ENCODE data around the gene SPINK8. TPM values are rescaled to one million over a fixed set of nuclear protein-coding genes. Genes with fewer than 3 reads are reported as not detected.

The SPINK8 gene
- total and polyA plus RNA-seq, 8 donors, result not detected

DNA sequence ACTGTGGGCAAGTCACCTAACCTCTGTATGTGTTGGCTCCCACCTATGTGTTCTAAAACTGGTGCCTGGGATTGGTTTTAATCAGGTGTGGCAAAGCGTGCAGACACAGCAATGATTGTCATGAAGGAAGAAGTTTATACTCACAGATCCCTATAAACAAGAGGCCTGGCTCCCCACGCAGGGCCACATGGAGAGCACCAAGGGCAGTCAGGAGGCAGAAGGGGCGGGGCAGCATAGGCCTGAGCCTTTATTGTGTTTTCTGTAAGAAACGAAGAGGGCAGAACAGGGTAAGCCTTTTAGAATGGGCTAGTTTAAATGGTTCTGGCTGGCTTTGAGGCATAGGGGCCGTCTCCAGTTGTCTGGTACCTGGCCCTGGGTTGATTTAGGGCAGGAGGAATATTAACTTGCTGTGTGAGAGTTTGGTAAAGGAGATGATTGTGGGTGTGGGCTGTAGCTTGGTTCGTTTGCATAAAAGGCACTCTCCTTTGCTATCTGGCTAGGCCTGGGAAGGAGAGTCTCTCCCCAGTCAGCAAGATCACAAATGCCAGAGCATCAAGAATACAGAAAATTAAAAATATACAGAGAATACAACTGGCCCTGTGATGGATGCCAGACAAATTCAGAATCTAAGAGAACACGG is 36.4 kb upstream of the SPINK8 start:
- ATAC-seq (no peak), DNase-seq (peak in 1 of 6 donors; percentile 40), FAIRE-seq (no peak)
- Histone ChIP-seq H3K4me3 (no peak overlapping the region), H3K4me1 (peaks cover 8 to 39% (median 13%) of the 10 kb centered on the region in 3 donors), H3K27me3 (no peaks in the 10 kb centered on the region), H3K27ac (no peak overlapping the region), H3K9me3 (no peaks in the 10 kb centered on the region), H3K36me3 (no peaks in the 10 kb centered on the region)
- intact Hi-C loops (cut with DNase I), result no loop called here
- TF ChIP-seq, protein P1, sequence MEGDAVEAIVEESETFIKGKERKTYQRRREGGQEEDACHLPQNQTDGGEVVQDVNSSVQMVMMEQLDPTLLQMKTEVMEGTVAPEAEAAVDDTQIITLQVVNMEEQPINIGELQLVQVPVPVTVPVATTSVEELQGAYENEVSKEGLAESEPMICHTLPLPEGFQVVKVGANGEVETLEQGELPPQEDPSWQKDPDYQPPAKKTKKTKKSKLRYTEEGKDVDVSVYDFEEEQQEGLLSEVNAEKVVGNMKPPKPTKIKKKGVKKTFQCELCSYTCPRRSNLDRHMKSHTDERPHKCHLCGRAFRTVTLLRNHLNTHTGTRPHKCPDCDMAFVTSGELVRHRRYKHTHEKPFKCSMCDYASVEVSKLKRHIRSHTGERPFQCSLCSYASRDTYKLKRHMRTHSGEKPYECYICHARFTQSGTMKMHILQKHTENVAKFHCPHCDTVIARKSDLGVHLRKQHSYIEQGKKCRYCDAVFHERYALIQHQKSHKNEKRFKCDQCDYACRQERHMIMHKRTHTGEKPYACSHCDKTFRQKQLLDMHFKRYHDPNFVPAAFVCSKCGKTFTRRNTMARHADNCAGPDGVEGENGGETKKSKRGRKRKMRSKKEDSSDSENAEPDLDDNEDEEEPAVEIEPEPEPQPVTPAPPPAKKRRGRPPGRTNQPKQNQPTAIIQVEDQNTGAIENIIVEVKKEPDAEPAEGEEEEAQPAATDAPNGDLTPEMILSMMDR (IDR thresholded peaks at IDR 0.05), result no peak
- 48% methylated on average over 7 of the region's 7 CpGs for WGBS, 2 donors

DNA sequence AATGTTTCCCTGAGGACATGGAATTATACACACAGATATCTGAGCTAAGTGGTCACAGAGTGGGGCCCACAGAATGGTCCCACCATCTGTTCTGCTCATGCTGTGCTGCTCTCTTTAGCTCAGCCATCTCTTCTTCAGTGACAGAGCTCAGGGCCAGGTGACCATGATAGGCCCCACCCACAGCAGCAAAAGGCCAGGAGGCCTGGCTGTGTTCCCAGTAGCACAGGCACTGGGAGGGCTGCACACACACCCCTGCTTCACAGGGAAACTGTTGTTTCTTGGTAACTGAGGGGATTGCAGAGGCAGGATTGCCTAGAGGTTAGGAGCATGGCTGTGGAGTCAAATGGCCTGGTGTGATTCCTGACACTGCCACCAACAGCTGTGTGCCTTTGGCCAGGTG is 33.7 kb upstream of the SPINK8 start:
- Histone ChIP-seq H3K4me1 (peaks cover 5 to 27% (median 8%) of the 10 kb centered on the region in 3 donors), H3K27me3 (no peaks in the 10 kb centered on the region), H3K36me3 (no peaks in the 10 kb centered on the region), H3K9me3 (no peaks in the 10 kb centered on the region), H3K27ac (peak overlapping the region in 3 of 4 donors; percentile 6 to 58 (median 51)), H3K4me3 (no peak overlapping the region)
- FAIRE-seq (no peak), ATAC-seq (peak; percentile 48 to 81 (median 78)), DNase-seq (peak; percentile 64 to 87 (median 74))
- TF ChIP-seq, protein P1 (IDR thresholded peaks at IDR 0.05), result no peak
- intact Hi-C loops (cut with DNase I), result no loop called here

DNA sequence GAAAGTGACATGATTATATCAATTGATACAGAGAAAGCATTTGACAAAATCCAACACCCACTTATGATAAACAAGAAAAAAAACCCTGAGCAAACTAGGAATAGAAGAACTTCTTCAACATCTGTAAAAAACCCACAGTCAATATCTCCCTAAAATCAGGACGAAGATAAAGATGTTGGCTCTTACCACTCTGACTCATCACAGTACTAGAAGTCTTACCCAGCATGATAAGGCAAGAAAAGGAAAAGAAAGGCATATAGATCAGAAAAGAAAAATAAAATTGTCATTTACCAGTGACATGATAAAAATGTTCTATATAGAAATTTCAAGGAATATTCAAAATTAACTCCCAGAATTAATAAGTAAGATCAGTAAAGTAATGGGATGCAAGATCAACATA is 31.4 kb upstream of the SPINK8 start:
- Histone ChIP-seq H3K4me3 (no peak overlapping the region), H3K27ac (no peak overlapping the region), H3K4me1 (peaks cover 5 to 11% (median 8%) of the 10 kb centered on the region in 3 donors), H3K9me3 (no peaks in the 10 kb centered on the region), H3K36me3 (no peaks in the 10 kb centered on the region), H3K27me3 (no peaks in the 10 kb centered on the region)
- intact Hi-C loops (cut with DNase I), result no loop called here
- ATAC-seq (no peak), DNase-seq (no peak), FAIRE-seq (no peak)
- 56 to 63% methylated on average over 1 of the region's 1 CpG for WGBS, 2 donors
- TF ChIP-seq, protein P1 (IDR thresholded peaks at IDR 0.05), result no peak

DNA sequence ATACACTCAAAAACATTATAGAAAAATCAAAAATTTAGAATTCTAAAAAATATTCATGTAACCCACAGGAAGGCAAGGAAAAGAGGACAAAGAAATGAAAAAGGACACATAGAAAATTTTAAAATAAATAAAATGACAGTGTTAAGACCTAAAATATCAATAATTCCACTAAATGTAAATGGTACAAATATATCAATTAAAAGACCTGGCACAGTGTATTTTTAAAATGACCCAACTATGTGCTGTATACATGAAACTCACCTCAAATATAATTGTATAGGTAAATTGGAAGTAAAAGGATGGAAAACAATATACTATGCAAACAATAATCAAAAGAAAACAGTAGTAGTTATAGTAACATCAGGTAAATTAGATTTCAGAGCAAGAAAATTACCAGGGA is 28.5 kb upstream of the SPINK8 start:
- FAIRE-seq, result no peak
- DNase-seq, result no peak
- no peaks in the 10 kb centered on the region for H3K9me3 ChIP-seq
- no peaks in the 10 kb centered on the region for H3K36me3 ChIP-seq
- ATAC-seq, result no peak
- no peaks in the 10 kb centered on the region for H3K27me3 ChIP-seq
- intact Hi-C loops (cut with DNase I), result no loop called here
- no peak overlapping the region for H3K4me3 ChIP-seq
- H3K4me1 ChIP-seq, result peaks cover 0 to under 1% (median 0%) of the 10 kb centered on the region in 3 donors
- no peak overlapping the region for H3K27ac ChIP-seq
- TF ChIP-seq, protein P1 (IDR thresholded peaks at IDR 0.05), result no peak

DNA sequence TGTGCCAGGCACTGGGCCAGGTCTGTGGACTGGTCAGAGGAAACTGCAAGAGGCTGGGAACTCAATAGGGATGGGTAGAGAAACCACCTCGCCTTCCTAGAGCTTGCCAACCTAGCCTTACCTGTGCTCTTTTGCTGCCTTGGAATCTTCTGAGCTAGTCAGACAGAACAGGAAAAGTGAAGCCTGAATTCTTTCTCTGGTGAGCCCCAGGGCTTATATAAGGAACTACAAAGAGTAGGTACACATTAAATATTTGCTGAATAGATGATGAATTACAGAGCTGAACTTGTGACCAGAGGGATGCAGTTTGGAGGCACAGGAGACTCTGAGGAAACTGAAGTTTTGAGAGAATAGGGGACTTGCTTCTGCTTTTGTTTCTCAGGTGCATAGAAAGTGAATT is 23.0 kb upstream of the SPINK8 start:
- Histone ChIP-seq H3K9me3 (no peaks in the 10 kb centered on the region), H3K27me3 (no peaks in the 10 kb centered on the region), H3K4me1 (no peaks in the 10 kb centered on the region), H3K36me3 (no peaks in the 10 kb centered on the region), H3K27ac (no peak overlapping the region), H3K4me3 (no peak overlapping the region)
- TF ChIP-seq, protein P1 (IDR thresholded peaks at IDR 0.05), result no peak
- DNase-seq (no peak), FAIRE-seq (no peak), ATAC-seq (peak in 3 of 4 donors; percentile 29 to 50 (median 46))
- WGBS, 2 donors, result 87 to 90% methylated on average over 1 of the region's 1 CpG
- intact Hi-C loops (cut with DNase I), result no loop called here
